Measurements from ENCODE around the gene LAPTM5.
"Not testable (repeated sequence)": the region's sequence is repeated elsewhere in the genome, so short reads cannot be mapped to it uniquely, and the experiment has no call there.

LAPTM5 gene

GRCh38 chr1:30693822-30694221 is 63.8 kb downstream of the LAPTM5 start:
- DNase-seq (ENCODE audit: low read depth) = no peak

- DNase-seq (ENCODE audit: low read depth) = no peak
These were observed 64.2 kb downstream of the LAPTM5 start for GRCh38 chr1:30693366-30693765.

GRCh38 chr1:30692948-30693301 is 64.6 kb downstream of the LAPTM5 start:
- no peak for DNase-seq (ENCODE audit: low read depth)

GRCh38 chr1:30692201-30692947 is 65.2 kb downstream of the LAPTM5 start:
- DNase-seq (ENCODE audit: low read depth) = no peak

- DNase-seq (ENCODE audit: low read depth) = no peak
These were observed 66.1 kb downstream of the LAPTM5 start for GRCh38 chr1:30691480-30691879.

- no peak for DNase-seq (ENCODE audit: low read depth)
These were observed 67.5 kb downstream of the LAPTM5 start for GRCh38 chr1:30689901-30690645.

GRCh38 chr1:30688920-30689794 is 68.4 kb downstream of the LAPTM5 start:
- no peak for DNase-seq (ENCODE audit: low read depth)

- DNase-seq (ENCODE audit: low read depth) = not testable (repeated sequence)
These were observed 69.1 kb downstream of the LAPTM5 start for GRCh38 chr1:30688516-30688915.

- DNase-seq (ENCODE audit: low read depth) = no peak
These were observed 69.7 kb downstream of the LAPTM5 start for GRCh38 chr1:30687886-30688285.

- no peak for DNase-seq (ENCODE audit: low read depth)
These were observed 71.2 kb downstream of the LAPTM5 start for GRCh38 chr1:30686236-30686935.

GRCh38 chr1:30685796-30686165 is 71.8 kb downstream of the LAPTM5 start:
- no peak for DNase-seq (ENCODE audit: low read depth)

- no peak for DNase-seq (ENCODE audit: low read depth)
These were observed 72.4 kb downstream of the LAPTM5 start for GRCh38 chr1:30684881-30685795.

GRCh38 chr1:30684259-30684658 is 73.3 kb downstream of the LAPTM5 start:
- DNase-seq (ENCODE audit: low read depth) = no peak

GRCh38 chr1:30683699-30684098 is 73.9 kb downstream of the LAPTM5 start:
- DNase-seq (ENCODE audit: low read depth) = no peak
